COR-L47 (cell line): ENCODE data around the gene GREM2.

Experiments used
- DNase-seq: peaks from one replicate; lab custom pipeline; 2025; lab: John Stamatoyannopoulos, UW

Gene GREM2

GRCh38 chr1:240455228-240455821 is 156.6 kb downstream of the GREM2 start:
- no peak for DNase-seq

GRCh38 chr1:240445369-240445768 is 166.6 kb downstream of the GREM2 start:
- no peak for DNase-seq

GRCh38 chr1:240441669-240442068 is 170.3 kb downstream of the GREM2 start:
- no peak for DNase-seq
